Stimulated activated CD8-positive, alpha-beta memory T cell treated with anti-CD3 and anti-CD28 coated beads, Interleukin-4, amount 100 ng/mL, for 24 hours (primary cell): ENCODE data around the gene MALSU1.
"Not testable (repeated sequence)": the region's sequence is repeated elsewhere in the genome, so short reads cannot be mapped to it uniquely, and the experiment has no call there.

Source experiments
- DNase-seq: peaks from one replicate; pipeline ENCODE4 v3.0.0-alpha.2; 2020; ENCODE audit warnings: low read depth

The MALSU1 gene

GRCh38 chr7:23285657-23286646 lies 13.2 kb upstream of the MALSU1 start:
- DNase-seq, result no peak

DNA sequence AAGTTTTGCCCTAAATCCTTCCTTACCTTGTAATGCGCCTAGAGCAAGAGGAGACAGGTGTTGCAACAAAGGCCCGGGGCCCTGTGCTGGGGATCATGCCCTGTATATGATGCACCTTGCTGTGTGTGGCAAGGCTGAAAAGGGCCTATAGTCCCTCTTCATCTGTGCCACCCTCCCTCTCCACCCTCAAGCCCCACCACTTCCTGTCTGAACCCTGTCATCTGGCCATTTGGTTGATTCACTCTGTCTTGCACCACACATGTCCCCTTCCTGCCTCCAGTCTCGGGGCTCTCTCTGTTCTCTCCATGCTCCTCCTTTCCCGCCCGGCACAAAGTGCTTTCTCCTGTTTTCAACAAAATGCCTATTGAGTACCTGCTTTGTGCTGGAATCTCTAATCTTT lies 11.5 kb upstream of the MALSU1 start:
- no peak for DNase-seq

DNA sequence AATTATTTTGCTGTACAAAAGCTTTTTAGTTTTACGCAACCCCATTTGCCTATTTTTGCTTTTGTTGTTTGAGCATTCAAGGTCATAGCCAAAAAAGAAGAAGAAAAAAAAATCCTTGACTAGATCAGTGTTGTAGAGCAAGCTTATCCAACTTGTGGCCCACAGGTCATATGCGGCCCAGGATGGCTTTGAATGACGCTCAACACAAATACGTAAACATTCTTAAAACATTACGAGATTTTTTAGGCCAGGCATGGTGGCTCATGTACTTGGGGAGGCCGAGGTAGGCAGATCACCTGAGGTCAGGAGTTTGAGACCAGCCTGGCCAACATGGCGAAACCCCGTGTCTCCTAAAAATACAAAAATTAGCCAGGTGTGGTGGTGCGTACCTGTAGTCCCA lies 8.1 kb upstream of the MALSU1 start:
- DNase-seq, result no peak

DNA sequence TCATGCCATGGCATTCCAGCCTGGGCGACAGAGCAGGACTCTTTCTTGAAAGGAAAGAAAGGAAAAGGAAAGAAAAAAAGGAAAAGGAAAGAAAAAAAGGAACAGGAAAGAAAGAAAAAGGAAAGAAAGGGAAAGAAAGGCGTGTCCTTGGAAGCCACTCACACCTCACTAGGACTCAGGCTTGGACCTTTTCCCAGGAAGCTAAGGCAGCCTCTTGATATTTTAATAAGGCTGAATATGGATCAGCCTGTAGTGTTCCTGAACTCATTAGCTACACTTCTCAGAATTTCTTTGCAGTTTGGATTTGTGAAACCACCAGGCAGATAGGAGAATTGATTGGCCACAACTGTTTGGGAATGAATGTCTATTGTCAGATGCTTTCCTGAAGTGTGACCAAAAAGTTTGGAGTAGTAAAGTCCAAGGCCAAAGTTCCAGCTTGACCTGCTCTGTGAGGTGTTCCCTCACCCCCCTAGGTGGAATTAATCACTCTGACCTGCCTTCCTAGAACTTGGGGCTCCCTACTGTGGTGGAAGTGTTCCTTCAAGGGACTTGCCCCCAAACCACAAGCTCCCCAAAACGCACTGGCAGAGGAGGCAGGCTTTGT lies 7.1 kb upstream of the MALSU1 start:
- no peak for DNase-seq

DNA sequence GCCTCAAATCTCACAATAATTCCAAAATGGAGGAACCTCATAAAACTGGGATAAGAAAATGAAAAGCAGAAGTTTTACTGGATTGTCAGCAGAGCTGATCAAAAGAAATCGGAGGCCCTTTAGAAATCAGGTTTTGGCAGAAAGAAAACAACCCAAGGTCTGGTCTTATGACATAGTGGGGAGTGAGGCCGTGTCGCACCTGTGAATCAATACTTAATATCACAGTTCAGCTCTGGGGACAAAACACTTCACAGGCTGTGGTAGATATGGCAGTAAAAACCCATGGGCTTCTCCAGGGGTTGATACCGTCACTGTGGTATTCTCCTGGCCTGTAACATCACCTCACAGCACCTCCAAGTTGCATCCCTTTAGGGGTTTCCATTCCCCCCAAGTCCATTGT lies 6.5 kb upstream of the MALSU1 start:
- DNase-seq, result no peak

DNA sequence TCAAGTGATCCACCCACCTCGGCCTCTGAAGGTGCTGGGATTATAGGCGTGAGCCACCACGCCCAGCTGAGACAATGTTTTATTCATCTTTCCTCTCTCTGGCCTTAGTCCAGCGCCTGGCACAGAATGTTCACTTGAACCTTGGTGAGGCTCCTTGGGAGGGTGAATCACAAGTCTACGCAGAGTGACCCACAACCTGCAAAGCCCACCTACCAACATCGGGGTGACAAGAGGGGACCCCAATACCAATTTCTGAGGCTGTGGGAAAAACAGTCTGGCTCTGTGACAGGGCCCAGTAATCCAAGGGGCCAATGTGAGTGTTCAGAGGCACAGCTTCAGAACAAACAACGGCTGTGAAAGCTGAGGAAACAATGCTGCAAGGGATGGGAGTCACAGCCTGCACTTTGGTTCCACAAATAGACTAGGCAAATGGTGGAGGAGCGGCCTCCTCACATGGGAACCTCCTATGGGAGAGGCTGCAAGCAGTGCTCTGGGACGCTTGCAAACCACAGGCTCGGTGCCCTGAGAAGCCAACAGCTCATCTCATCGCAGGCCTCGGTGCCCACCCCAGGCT lies 5.6 kb upstream of the MALSU1 start:
- DNase-seq, result no peak

DNA sequence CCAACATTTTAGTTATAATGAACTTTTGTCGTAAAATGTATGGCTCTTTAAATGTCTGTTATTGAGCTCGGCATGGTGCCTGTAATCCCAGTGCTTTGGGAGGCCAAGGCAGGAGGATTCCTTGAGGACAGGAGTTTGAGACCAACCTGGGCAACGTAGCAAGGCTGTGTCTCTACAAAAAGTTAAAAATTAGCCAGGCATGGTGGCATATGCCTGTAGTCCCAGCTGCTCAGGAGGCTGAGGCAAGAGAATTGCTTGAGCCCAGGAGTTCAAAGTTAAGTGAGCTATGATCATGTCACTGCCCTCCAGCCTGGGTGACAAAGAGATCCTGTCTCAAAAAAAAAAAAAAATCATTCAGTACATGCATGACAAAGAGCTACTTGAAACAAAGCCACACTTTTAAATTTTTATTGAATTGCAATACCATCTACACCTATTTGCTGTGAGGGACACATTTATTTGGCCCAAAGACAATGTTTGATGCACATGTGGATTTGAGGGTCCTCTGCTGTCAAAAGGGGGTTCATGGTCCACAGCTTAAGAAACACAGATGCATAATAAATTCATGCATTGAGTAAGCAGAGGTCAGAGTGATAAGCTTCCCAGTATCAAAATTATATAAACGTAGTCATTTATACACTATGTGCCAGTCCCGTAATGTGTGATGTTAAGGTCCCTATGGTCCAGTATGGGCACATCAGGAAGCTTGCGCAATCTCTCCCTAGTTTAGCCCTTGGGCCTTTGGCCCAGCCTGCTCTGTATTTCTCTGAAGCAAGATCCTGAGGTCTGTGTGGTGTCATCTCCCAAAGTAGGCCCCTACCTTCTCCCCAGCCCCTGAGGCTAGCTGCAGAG lies 4.4 kb upstream of the MALSU1 start:
- no peak for DNase-seq

DNA sequence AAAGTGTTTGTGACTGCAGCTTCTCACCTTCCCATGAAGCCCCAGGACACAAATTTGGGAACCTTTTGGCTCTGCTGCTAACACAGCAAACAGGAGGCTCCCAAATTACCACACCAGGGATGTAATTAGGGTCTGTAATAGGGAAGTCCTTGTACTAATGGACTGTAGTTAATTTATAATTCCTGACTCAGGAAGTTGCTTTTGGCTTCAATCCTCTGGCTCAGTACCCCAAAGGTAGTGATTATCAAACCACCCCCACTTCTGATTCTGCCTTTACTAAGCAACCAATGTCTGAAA lies 3.8 kb upstream of the MALSU1 start:
- no peak for DNase-seq

DNA sequence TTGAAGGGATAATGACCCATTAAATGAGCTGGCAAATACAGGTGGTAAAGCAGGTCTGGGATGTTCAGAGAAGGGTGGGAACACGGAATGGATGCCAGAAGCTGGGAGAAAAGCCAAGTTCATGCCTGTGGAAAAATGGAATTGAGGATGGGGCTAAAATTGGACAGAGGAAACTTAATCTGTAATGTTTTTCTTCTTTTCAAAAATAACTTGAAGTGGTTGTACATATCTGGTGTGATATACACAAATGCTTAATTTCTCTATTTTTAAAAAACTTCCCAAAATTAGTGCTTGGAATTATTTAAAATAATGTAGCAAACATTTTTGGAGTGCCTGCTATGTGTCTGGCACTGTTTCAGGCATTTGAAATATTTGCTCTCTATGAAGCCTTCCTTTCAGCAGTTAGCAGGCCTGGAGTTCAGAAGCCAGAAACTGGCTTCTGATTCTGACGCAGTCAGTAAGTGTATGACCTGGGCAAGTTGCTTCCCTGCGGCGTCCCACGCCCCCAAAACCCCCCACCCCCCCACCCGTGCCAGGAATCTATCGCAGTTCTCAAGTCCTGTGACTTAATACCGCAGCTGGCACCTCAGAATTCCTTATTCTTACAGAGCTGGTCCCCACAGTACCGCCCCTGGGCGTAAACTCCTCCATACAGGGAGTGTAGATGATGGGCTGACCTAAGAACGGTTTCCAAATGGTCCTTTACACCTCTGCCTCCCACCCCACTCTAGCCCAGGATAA lies 828 bp upstream of the MALSU1 start:
- no peak for DNase-seq

- DNase-seq, result no peak
Measured at GRCh38 chr7:23299770-23300300, 696 bp downstream of the MALSU1 start.

- DNase-seq, result no peak
Measured at GRCh38 chr7:23306936-23307521, 7.9 kb downstream of the MALSU1 start.

- no peak for DNase-seq
Measured at GRCh38 chr7:23308754-23309153, 9.6 kb downstream of the MALSU1 start.

DNA sequence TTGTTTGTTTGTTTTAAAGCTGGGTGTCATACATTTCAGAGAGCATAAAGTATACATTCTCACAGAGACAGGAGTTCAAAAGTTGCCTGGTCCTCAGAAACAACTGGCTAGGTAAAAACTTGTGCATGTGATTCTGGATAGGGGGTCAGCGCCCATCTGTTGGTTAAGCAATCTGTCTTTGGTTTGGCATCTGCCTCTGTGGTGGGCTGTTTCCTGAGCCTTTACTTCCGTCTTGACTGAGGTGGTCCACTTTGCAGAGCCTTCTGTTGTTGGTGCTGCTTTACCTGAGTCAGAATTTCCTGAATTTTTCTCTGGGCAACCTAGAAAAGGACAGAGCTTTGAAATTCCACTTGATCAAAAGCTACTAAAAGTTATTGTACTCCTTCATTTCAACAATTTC lies 13.0 kb downstream of the MALSU1 start:
- not testable (repeated sequence) for DNase-seq

GRCh38 chr7:23315366-23315765 lies 16.2 kb downstream of the MALSU1 start:
- DNase-seq, result no peak

DNA sequence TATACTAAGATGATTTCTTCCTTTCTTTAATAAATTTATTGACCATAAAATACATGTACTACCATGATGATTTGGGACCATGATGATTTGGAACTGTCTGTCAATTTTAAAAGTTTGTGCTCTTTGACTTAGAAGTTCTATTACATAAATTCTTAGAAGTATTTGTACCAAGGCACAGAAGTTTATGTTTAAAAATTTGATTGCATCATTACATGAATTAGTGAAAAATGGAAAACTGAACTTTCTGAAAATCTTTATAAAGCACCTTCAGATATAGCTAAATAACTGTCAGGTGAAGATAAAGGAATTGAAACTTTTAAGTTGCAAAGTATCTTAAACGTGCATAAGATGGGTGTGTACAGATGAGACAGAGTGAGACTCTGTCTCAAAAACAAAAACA lies 32.0 kb downstream of the MALSU1 start:
- DNase-seq, result no peak

DNA sequence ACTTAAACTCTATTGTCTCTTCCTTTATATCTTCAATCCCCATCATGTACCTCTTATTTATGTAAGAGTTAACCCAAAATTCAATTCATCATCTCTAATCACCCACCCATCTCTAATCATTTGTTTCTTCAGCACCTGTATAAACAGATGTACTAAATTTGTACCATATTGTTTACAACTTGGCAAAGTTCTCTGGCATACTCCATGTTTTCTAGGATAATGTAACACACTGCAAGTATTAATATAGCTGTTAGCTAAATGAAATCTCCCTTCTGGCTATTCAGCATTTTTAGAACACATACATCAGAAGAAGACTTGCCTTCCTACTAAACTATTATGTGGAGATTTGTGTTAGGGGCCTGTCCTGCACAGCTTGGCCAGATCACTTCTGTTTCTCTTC lies 33.1 kb downstream of the MALSU1 start:
- no peak for DNase-seq

GRCh38 chr7:23332910-23333612 lies 33.9 kb downstream of the MALSU1 start:
- no peak for DNase-seq

DNA sequence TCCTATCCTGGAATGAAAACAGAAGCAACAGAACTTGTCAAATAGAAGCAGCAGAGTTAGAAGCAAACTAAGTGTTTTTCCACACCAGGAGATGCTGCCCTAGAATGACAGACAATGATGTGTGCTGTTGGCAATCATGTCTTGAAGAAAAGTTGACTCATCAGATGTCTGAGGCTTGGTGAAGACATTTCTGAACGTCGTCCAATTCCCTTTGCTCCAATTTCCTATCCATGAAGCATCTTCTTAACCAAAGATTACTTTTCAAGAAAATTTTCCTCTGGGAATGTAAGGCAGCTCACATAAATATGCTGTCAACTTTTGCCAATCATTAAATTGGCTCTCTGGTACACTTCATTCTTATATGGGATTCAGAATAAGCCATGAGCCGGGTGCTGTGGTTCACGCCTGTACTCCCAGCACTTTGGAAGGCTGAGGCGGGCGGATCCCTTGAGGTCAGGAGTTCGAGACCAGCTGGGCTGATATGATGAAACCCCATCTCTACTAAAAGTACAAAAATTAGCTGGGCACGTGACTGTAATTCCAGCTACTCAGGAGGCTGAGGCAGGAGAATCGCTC lies 34.6 kb downstream of the MALSU1 start:
- DNase-seq, result no peak

DNA sequence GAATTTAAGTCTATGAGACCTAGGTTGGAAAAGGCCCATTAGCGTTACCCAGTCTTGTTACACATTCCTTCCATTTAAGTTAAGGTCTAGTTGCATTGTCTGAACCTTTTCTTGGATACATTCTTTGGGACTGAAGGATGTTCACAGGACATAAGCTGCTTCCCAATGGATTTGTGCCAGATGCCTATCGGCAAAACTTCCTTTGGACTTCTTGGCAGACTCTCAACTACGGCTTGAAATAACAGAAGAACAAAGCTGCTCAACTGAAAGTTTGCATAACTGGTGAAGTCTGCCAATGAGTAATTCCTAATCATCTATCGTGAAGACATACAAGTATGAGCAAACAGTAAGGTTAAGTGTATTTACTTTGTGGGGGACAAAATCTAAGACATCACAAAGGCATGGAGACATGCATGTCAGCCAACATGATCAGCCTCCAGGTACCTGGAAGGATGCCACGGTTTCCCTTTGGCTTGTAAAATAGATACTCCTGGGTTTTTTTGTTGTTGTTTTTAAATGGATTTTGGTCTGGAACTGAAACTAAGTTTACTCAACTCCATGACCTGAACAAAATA lies 35.4 kb downstream of the MALSU1 start:
- no peak for DNase-seq

- no peak for DNase-seq
Measured at GRCh38 chr7:23335136-23335535, 36.0 kb downstream of the MALSU1 start.
